Measurements from ENCODE around the gene SAMD4B.

Gene SAMD4B

GRCh38 chr19:39347332-39348164 is 5.3 kb downstream of the SAMD4B start:
- no peak for DNase-seq
- H3K4me1 Mint-ChIP-seq = peaks cover 52% of the 10 kb centered on the region
- H3K27me3 Mint-ChIP-seq (ENCODE audit: low read depth, poor library complexity) = no peaks in the 10 kb centered on the region
- H3K27ac Mint-ChIP-seq = peak overlapping the region; percentile 6
- no peak overlapping the region for H3K4me3 Mint-ChIP-seq
- H3K9me3 Mint-ChIP-seq = no peaks in the 10 kb centered on the region
- TF ChIP-seq CTCF (IDR thresholded peaks at IDR 0.05) = no peak
- peaks cover 59% of the 10 kb centered on the region for H3K36me3 Mint-ChIP-seq (ENCODE audit: low read depth)

GRCh38 chr19:39349326-39349725 is 7.1 kb downstream of the SAMD4B start:
- Mint-ChIP-seq H3K4me1 (peaks cover 38% of the 10 kb centered on the region), H3K4me3 (no peak overlapping the region), H3K27me3 (ENCODE audit: low read depth, poor library complexity) (peaks cover 3% of the 10 kb centered on the region), H3K9me3 (no peaks in the 10 kb centered on the region), H3K27ac (no peak overlapping the region), H3K36me3 (ENCODE audit: low read depth) (peaks cover 63% of the 10 kb centered on the region)
- no peak for TF ChIP-seq CTCF (IDR thresholded peaks at IDR 0.05)
- no peak for DNase-seq

- no peak for TF ChIP-seq CTCF (IDR thresholded peaks at IDR 0.05)
- Mint-ChIP-seq H3K27me3 (ENCODE audit: low read depth, poor library complexity) (peaks cover 3% of the 10 kb centered on the region), H3K4me1 (peaks cover 29% of the 10 kb centered on the region), H3K27ac (no peak overlapping the region), H3K4me3 (no peak overlapping the region), H3K9me3 (no peaks in the 10 kb centered on the region), H3K36me3 (ENCODE audit: low read depth) (peaks cover 64% of the 10 kb centered on the region)
- DNase-seq = no peak
Measured at GRCh38 chr19:39350156-39350555, 7.9 kb downstream of the SAMD4B start.

- H3K27ac Mint-ChIP-seq = no peak overlapping the region
- TF ChIP-seq CTCF (IDR thresholded peaks at IDR 0.05) = no peak
- no peak for DNase-seq
- peaks cover 69% of the 10 kb centered on the region for H3K36me3 Mint-ChIP-seq (ENCODE audit: low read depth)
- peaks cover 3% of the 10 kb centered on the region for H3K27me3 Mint-ChIP-seq (ENCODE audit: low read depth, poor library complexity)
- peaks cover 15% of the 10 kb centered on the region for H3K4me1 Mint-ChIP-seq
- H3K9me3 Mint-ChIP-seq = no peaks in the 10 kb centered on the region
- no peak overlapping the region for H3K4me3 Mint-ChIP-seq
Measured at GRCh38 chr19:39351537-39352064, 9.4 kb downstream of the SAMD4B start.

GRCh38 chr19:39352381-39353255 is 10.4 kb downstream of the SAMD4B start:
- no peak for TF ChIP-seq CTCF (IDR thresholded peaks at IDR 0.05)
- Mint-ChIP-seq H3K27me3 (ENCODE audit: low read depth, poor library complexity) (peaks cover 3% of the 10 kb centered on the region), H3K27ac (no peak overlapping the region), H3K9me3 (no peaks in the 10 kb centered on the region), H3K4me3 (no peak overlapping the region), H3K36me3 (ENCODE audit: low read depth) (peaks cover 73% of the 10 kb centered on the region), H3K4me1 (peaks cover 8% of the 10 kb centered on the region)
- no peak for DNase-seq

All from nephron progenitor cell (in vitro differentiated cells).